SU-DHL-6 (cell line): ENCODE data around the gene COG5.
"Not testable (repeated sequence)": the region's sequence is repeated elsewhere in the genome, so short reads cannot be mapped to it uniquely, and the experiment has no call there.

ENCODE experiments used
- H2AFZ ChIP-seq: fragments of 200-600 bp; sonication (generic); 2 replicates; pipeline ENCODE4 v1.6.1; 2014; ENCODE audit warnings: low read depth, mild to moderate bottlenecking, moderate library complexity, mixed read lengths, antibody characterized with exemption, low read length; ENCODE audit not compliant: severe bottlenecking
- H3F3A ChIP-seq: fragments of 200-600 bp; shearing (Covaris generic); 2 replicates; pipeline ENCODE4 v1.6.0; 2016; ENCODE audit warnings: antibody characterized with exemption, mild to moderate bottlenecking; ENCODE audit not compliant: insufficient read depth
- H3K27ac ChIP-seq: fragments of 200-600 bp; sonication (generic); 2 replicates; pipeline ENCODE4 v1.5.1; 2016; ENCODE audit warnings: low read depth, mild to moderate bottlenecking, low read length, moderate library complexity, mixed read lengths
- H3K27me3 ChIP-seq: fragments of 200-600 bp; sonication (generic), shearing (Covaris generic); 2 replicates; pipeline ENCODE4 v1.6.0; 2014; ENCODE audit warnings: mild to moderate bottlenecking, low read length
- H3K36me3 ChIP-seq: fragments of 200-600 bp; sonication (generic); 2 replicates; pipeline ENCODE4 v1.6.1; 2014; ENCODE audit warnings: mild to moderate bottlenecking, low read length, mixed read lengths
- H3K4me2 ChIP-seq: fragments of 300-600, 200-600 bp; shearing (Covaris generic), sonication (generic); 2 replicates; pipeline ENCODE4 v1.6.0; 2014; ENCODE audit warnings: low read length, low read depth, mild to moderate bottlenecking; ENCODE audit not compliant: poor library complexity, severe bottlenecking
- H3K4me3 ChIP-seq: fragments of 200-600 bp; sonication (generic); 2 replicates; pipeline ENCODE4 v1.5.1; 2014; ENCODE audit warnings: antibody characterized with exemption, low read length, mild to moderate bottlenecking, mixed read lengths; ENCODE audit not compliant: insufficient read depth, poor library complexity, severe bottlenecking
- H3K79me2 ChIP-seq: fragments of 200-600 bp; sonication (generic); 2 replicates; pipeline ENCODE4 v1.6.1; 2014; ENCODE audit warnings: mild to moderate bottlenecking, low read length, moderate library complexity; ENCODE audit not compliant: insufficient read depth
- H3K9ac ChIP-seq: fragments of 200-600 bp; sonication (generic); 2 replicates; pipeline ENCODE4 v1.7.0; 2014; ENCODE audit warnings: mild to moderate bottlenecking, low read length
- H3K9me2 ChIP-seq: fragments of 200-600 bp; sonication (generic); replicated peaks from 2 replicates; pipeline ENCODE4 v1.6.1; 2014; ENCODE audit warnings: low read length; ENCODE audit not compliant: insufficient read depth
- H3K9me3 ChIP-seq: fragments of 200-600 bp; sonication (generic); 2 replicates; pipeline ENCODE4 v1.6.1; 2014; ENCODE audit warnings: low read length, mixed read lengths; ENCODE audit not compliant: insufficient read depth
- H4K20me1 ChIP-seq: fragments of 200-600 bp; sonication (generic); 2 replicates; pipeline ENCODE4 v1.6.1; 2014; ENCODE audit warnings: low read depth, mild to moderate bottlenecking, antibody characterized with exemption, low read length, moderate library complexity, mixed read lengths
- EZH2phosphoT487 ChIP-seq: fragments of 200-600 bp; sonication (generic), shearing (Covaris generic); conservative IDR thresholded peaks from 2 replicates; pipeline ENCODE4 v1.6.1; 2018; ENCODE audit warnings: mild to moderate bottlenecking, antibody characterized with exemption, low read length, moderate library complexity, mixed read lengths
- TF ChIP-seq, protein P1 (sequence below): fragments of 200-600 bp; sonication (generic); IDR thresholded peaks from one replicate; pipeline ENCODE4 v1.5.1; 2017; ENCODE audit warnings: antibody characterized with exemption, mild to moderate bottlenecking, low read length, moderate library complexity; ENCODE audit not compliant: insufficient read depth, poor library complexity, severe bottlenecking

Gene COG5

DNA sequence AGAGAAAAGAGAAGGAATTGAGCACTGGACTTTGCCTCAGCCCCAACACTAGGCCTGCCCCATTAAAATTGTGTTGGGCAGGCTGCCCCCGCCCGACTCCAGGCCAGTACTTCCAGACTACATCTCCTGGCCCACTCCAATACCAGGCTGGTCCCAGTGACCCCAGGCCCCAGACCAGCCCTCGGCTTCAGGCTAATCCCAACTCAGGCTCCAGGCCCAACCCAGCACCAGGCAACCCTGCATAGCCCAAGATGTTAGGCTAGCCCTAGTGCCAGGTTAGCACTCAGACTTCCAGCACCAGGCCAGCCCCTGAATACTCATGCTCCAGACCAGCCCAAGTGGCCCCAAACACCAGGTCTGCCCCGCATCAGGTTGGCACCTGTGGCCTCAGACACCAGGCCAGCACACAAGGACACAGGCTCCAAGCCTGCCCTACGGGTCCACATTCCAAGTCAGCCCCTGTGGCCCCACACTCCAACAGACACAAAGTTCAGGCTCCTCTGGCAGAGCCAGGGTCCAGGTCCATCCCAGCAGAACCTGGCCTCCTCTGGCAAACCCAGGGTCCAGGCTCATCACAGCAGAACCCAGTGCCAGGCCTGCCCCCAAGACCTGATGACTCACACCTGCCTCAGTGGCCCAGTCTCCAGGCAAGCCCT lies 20.3 kb downstream of the COG5 start:
- H3K36me3 ChIP-seq: peaks cover 21% of the 10 kb centered on the region
- TF ChIP-seq, protein P1, sequence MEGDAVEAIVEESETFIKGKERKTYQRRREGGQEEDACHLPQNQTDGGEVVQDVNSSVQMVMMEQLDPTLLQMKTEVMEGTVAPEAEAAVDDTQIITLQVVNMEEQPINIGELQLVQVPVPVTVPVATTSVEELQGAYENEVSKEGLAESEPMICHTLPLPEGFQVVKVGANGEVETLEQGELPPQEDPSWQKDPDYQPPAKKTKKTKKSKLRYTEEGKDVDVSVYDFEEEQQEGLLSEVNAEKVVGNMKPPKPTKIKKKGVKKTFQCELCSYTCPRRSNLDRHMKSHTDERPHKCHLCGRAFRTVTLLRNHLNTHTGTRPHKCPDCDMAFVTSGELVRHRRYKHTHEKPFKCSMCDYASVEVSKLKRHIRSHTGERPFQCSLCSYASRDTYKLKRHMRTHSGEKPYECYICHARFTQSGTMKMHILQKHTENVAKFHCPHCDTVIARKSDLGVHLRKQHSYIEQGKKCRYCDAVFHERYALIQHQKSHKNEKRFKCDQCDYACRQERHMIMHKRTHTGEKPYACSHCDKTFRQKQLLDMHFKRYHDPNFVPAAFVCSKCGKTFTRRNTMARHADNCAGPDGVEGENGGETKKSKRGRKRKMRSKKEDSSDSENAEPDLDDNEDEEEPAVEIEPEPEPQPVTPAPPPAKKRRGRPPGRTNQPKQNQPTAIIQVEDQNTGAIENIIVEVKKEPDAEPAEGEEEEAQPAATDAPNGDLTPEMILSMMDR: no peak
- no peak for TF ChIP-seq EZH2phosphoT487

GRCh38 chr7:107538001-107538400 lies 25.7 kb downstream of the COG5 start:
- Histone ChIP-seq H3K9me3 (no peaks in the 10 kb centered on the region), H3K27ac (no peak overlapping the region), H3K9me2 (no peaks in the 10 kb centered on the region), H4K20me1 (no peaks in the 10 kb centered on the region), H2AFZ (no peak overlapping the region), H3K36me3 (no peaks in the 10 kb centered on the region; the same call in 1 of the 2 replicates), H3K9ac (no peak overlapping the region), H3K27me3 (no peaks in the 10 kb centered on the region), H3K4me3 (no peak overlapping the region), H3F3A (no peaks in the 10 kb centered on the region), H3K4me2 (no peak overlapping the region), H3K79me2 (no peaks in the 10 kb centered on the region)
- TF ChIP-seq, protein P1: no peak
- no peak for TF ChIP-seq EZH2phosphoT487

More for the DNA sequence above, 20.3 kb downstream of the COG5 start:
- Histone ChIP-seq H3K9ac (no peak overlapping the region), H3K27me3 (no peaks in the 10 kb centered on the region), H3K9me2 (no peaks in the 10 kb centered on the region), H3K79me2 (no peaks in the 10 kb centered on the region; the same call in 1 of the 2 replicates), H3K27ac (no peak overlapping the region), H3K9me3 (no peaks in the 10 kb centered on the region), H3K4me2 (no peak overlapping the region), H3F3A (no peaks in the 10 kb centered on the region; the same call in 1 of the 2 replicates), H3K4me3 (no peak overlapping the region), H2AFZ (no peak overlapping the region), H4K20me1 (no peaks in the 10 kb centered on the region)

DNA sequence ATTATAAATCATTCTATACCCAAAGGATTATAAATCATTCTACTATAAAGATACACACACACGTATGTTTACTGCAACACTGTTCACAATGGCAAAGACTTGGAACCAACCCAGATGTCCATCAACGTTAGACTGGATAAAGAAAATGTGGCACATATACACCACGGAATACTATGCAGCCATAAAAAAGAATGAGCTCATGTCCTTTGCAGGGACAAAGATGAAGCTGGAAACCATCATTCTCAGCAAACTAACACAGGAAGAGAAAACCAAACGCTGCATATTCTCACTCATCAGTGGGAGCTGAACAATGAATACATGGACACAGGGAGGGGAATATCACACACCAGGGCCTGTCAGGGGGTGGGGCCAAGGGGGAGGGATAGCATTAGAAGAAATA lies 26.5 kb downstream of the COG5 start:
- H3K27me3 ChIP-seq, H3F3A ChIP-seq, H3K4me2 ChIP-seq, H3K9me3 ChIP-seq, H4K20me1 ChIP-seq, H2AFZ ChIP-seq, H3K4me3 ChIP-seq, H3K36me3 ChIP-seq, H3K27ac ChIP-seq, H3K9me2 ChIP-seq, H3K79me2 ChIP-seq, H3K9ac ChIP-seq: not testable (repeated sequence)

- H3K9ac ChIP-seq: no peak overlapping the region
- H2AFZ ChIP-seq: no peak overlapping the region
- H3K4me3 ChIP-seq: no peak overlapping the region
- H3K36me3 ChIP-seq: 0 out of 2 replicates have a peak, but pooled peaks cover 4% of the 10 kb centered on the region
- H3K79me2 ChIP-seq: 0 out of 2 replicates have a peak, but pooled peaks cover 3% of the 10 kb centered on the region
- H3F3A ChIP-seq: no peaks in the 10 kb centered on the region
- H3K9me2 ChIP-seq: no peaks in the 10 kb centered on the region
- H4K20me1 ChIP-seq: no peaks in the 10 kb centered on the region
- no peak overlapping the region for H3K4me2 ChIP-seq
- H3K27ac ChIP-seq: no peak overlapping the region
- H3K27me3 ChIP-seq: no peaks in the 10 kb centered on the region
- H3K9me3 ChIP-seq: no peaks in the 10 kb centered on the region
- TF ChIP-seq, protein P1: no peak
- TF ChIP-seq EZH2phosphoT487: no peak
Observed at GRCh38 chr7:107534139-107534538, 29.6 kb downstream of the COG5 start.
